ENCODE data around the gene ANKRD66. TPM values are rescaled to one million over a fixed set of nuclear protein-coding genes. Genes with fewer than 3 reads are reported as not detected.

ANKRD66 gene
- total and polyA plus RNA-seq, 2 donors (not counting 3 experiments of a cell fraction or from before 2014, with no cell fraction given): not detected

- Histone ChIP-seq H3K27ac (ENCODE audit: insufficient read depth, low read depth, low read length) (no peak overlapping the region), H3K27me3 (ENCODE audit: control insufficient read depth in 2 of 2, insufficient read depth in 2 of 2, low read length in 2 of 2) (peaks cover 33 to 53% of the 10 kb centered on the region in 2 experiments), H3K9ac (replicated peaks; ENCODE audit: extremely low read depth, insufficient read depth, low read length) (no peak overlapping the region), H3K79me2 (ENCODE audit: control insufficient read depth, insufficient read depth, low read length) (no peaks in the 10 kb centered on the region), H3K4me1 (ENCODE audit: control insufficient read depth, extremely low read depth, insufficient read depth, low read length) (peaks cover 5% of the 10 kb centered on the region), H3K4me3 (replicated peaks in 1 of 3; ENCODE audit: insufficient read depth in 1 of 3, low read depth in 1 of 3, low read length in 3 of 3) (no peak overlapping the region), H3K4me2 (ENCODE audit: insufficient read depth, low read length) (no peak overlapping the region), H3K9me3 (replicated peaks; ENCODE audit: control insufficient read depth, insufficient read depth, low read length) (no peaks in the 10 kb centered on the region), H4K20me1 (replicated peaks; ENCODE audit: control insufficient read depth, extremely low read depth, insufficient read depth, low read length) (no peaks in the 10 kb centered on the region), H3K36me3 (ENCODE audit: control insufficient read depth in 2 of 2, extremely low read depth in 1 of 2, insufficient read depth in 2 of 2, low read length in 2 of 2) (no peaks in the 10 kb centered on the region), H3K9me1 (replicated peaks; ENCODE audit: control insufficient read depth, extremely low read depth, insufficient read depth, low read length) (no peaks in the 10 kb centered on the region), H2AFZ (ENCODE audit: low read depth, low read length) (no peak overlapping the region)
- POLR2A ChIA-PET: no interaction called here
- FAIRE-seq (no peak), DNase-seq (ENCODE audit: low read depth, low spot score) (no peak)
- no TSS peak for BruUV-seq (replicated peaks)
- TF ChIP-seq CTCF (IDR thresholded peaks at IDR 0.05; ENCODE audit: extremely low read depth in 1 of 2, insufficient read depth in 1 of 2, low read depth in 1 of 2, low read length in 2 of 2): no peak
- no peak for TF ChIP-seq JUN (IDR thresholded peaks at IDR 0.05; ENCODE audit: borderline replicate concordance, insufficient read depth, insufficient read length, low read depth)
- no peak for TF ChIP-seq FOS (IDR thresholded peaks at IDR 0.05; ENCODE audit: borderline replicate concordance, insufficient read depth, low read length)
- TF ChIP-seq POLR2A (IDR thresholded peaks at IDR 0.05; ENCODE audit: low read depth, low read length): no peak
- TF ChIP-seq GATA2 (IDR thresholded peaks at IDR 0.05; ENCODE audit: insufficient read depth, insufficient read length, low read depth, low read length): no peak
- TF ChIP-seq EZH2 (IDR thresholded peaks at IDR 0.05; ENCODE audit: borderline replicate concordance, low read depth, low read length, severe bottlenecking): no peak
- TF ChIP-seq MYC (IDR thresholded peaks at IDR 0.05; ENCODE audit: low read depth, low read length): no peak
- TF ChIP-seq MAX (IDR thresholded peaks at IDR 0.05; ENCODE audit: insufficient read depth, insufficient read length): no peak
- no peak for TF ChIP-seq POLR2AphosphoS5 (IDR thresholded peaks at IDR 0.05; ENCODE audit: insufficient read depth, low read depth, low read length)
- dilution Hi-C loops (cut with MboI; ENCODE audit: extremely low pct_ligation_motif_present, low sequenced_read_pairs) (no loop called here), intact Hi-C loops (cut with micrococcal nuclease) (no loop called here)
- CTCF ChIA-PET: no interaction called here
These were observed 13.4 kb upstream of the ANKRD66 start for GRCh38 chr6:46733341-46733801.
